K562 (cell line): Measurements from ENCODE around the gene FJX1. TPM values are rescaled to one million over a fixed set of nuclear protein-coding genes. Genes with fewer than 3 reads are reported as not detected.

Source experiments
- BRD9 ChIP-seq: fragments of 450-650 bp; IDR thresholded peaks from 2 replicates; pipeline ENCODE4 v1.6.1; 2018; ENCODE audit warnings: low read depth; ENCODE audit not compliant: partially characterized antibody
- GATAD2B ChIP-seq: fragments of 450-650 bp; IDR thresholded peaks from 2 replicates; pipeline ENCODE4 v1.6.1; 2017; ENCODE audit warnings: mild to moderate bottlenecking, borderline replicate concordance
- GTF2E2 ChIP-seq: fragments of 200-800 bp; sonication (Bioruptor generic); IDR thresholded peaks from 2 replicates; pipeline ENCODE4 v1.6.1; 2016; ENCODE audit warnings: missing genetic modification characterization, missing compliant biosample characterization
- MED1 ChIP-seq: sonication (generic); formaldehyde crosslinking; IDR thresholded peaks from 2 replicates; pipeline ENCODE4 v1.8.1; 2023; ENCODE audit warnings: missing genetic modification reagents, borderline replicate concordance
- NCOA2 ChIP-seq, 2 experiments: fragments of 450-650 bp; IDR thresholded peaks; 2 replicates each; pipeline ENCODE4 v1.6.1; 2018; ENCODE audit warnings: mild to moderate bottlenecking in 2 of 2, moderate library complexity in 1 of 2; ENCODE audit not compliant: partially characterized antibody in 2 of 2
- NFIC ChIP-seq: fragments of 450-650 bp; IDR thresholded peaks from 2 replicates; pipeline ENCODE4 v1.6.1; 2017; ENCODE audit warnings: mild to moderate bottlenecking, inconsistent platforms
- NONO ChIP-seq, 2 experiments: fragments of 200-400 bp in 1 of 2; fragments of 450-650 bp in 1 of 2; formaldehyde crosslinking in 1 of 2; IDR thresholded peaks; 2 replicates each; pipeline ENCODE4 v1.6.1; 2017; ENCODE audit warnings: low read depth in 2 of 2, mild to moderate bottlenecking in 2 of 2, moderate library complexity in 2 of 2, low read length in 1 of 2
- SNRNP70 ChIP-seq: fragments of 200-400 bp; formaldehyde crosslinking; optimal IDR thresholded peaks from 2 replicates; pipeline ENCODE3; 2017; ENCODE audit warnings: low read depth, low read length
- ZC3H4 ChIP-seq: sonication (generic); formaldehyde crosslinking; IDR thresholded peaks from 2 replicates; pipeline ENCODE4 v1.9.0; 2021; ENCODE audit warnings: missing genetic modification reagents, borderline replicate concordance
- polyA plus RNA-seq, 8 experiments: library from polyadenylated mRNA; depleted of rRNA in 4 of 8; stranded (reverse) in 5 of 8; unstranded in 3 of 8; fragments of >200 nt; fragmentation: Nextera tagmentation in 2 of 8; fragmentation: Illumina TruSeq in 1 of 8; extraction: Ambion mirVana in 2 of 8; extraction: Trizol in 1 of 8; gene quantifications; 2 replicates each; pipeline versions ENCODE4 v1.2.1 to v1.2.3, GENCODE V29; 2011 to 2014; ENCODE audit warnings: inconsistent platforms in 1 of 8, missing spikeins in 1 of 8
- total RNA-seq, 7 experiments: library from RNA; depleted of rRNA in 6 of 7; stranded (reverse); fragments of >200 nt in 6 of 7; fragmentation: Illumina TruSeq in 2 of 7; extraction: Trizol in 2 of 7; gene quantifications; 2 replicates each; pipeline versions ENCODE4 v1.2.1 to v1.2.3, GENCODE V29; 2011 to 2021; ENCODE audit warnings: low replicate concordance in 1 of 7
- TF ChIP-seq, protein P1 (sequence below): fragments of 250-450 bp; sonication (Bioruptor Pico); IDR thresholded peaks from 2 replicates; pipeline ENCODE4 v1.5.0; 2020; ENCODE audit warnings: mild to moderate bottlenecking, borderline replicate concordance
- TF ChIP-seq, protein P2 (sequence below): fragments of 250-450 bp; sonication (Bioruptor Pico); IDR thresholded peaks from 2 replicates; pipeline ENCODE4 v1.8.0; 2021; ENCODE audit warnings: borderline replicate concordance, mild to moderate bottlenecking, moderate library complexity; ENCODE audit not compliant: poor library complexity, severe bottlenecking
- TF ChIP-seq, protein P3 (sequence below): fragments of 200-800 bp; sonication (Bioruptor generic); IDR thresholded peaks from 2 replicates; pipeline ENCODE4 v1.6.1; 2017; ENCODE audit warnings: missing genetic modification characterization, missing compliant biosample characterization
- TF ChIP-seq, protein P4 (sequence below), 2 experiments: fragments of 450-650 bp in 1 of 2; IDR thresholded peaks; 2 replicates each; pipeline ENCODE4 v1.6.1; 2011 to 2017; ENCODE audit warnings: low read depth in 2 of 2, antibody characterized with exemption in 1 of 2, borderline replicate concordance in 1 of 2, low read length in 1 of 2, mild to moderate bottlenecking in 1 of 2, mixed read lengths in 1 of 2; ENCODE audit not compliant: control insufficient read depth in 1 of 2
- TF ChIP-seq, protein P5 (sequence below): fragments of 450-650 bp; IDR thresholded peaks from one replicate; pipeline ENCODE4 v1.6.1; 2018; ENCODE audit warnings: mild to moderate bottlenecking, moderate library complexity; ENCODE audit not compliant: partially characterized antibody
- TF ChIP-seq, protein P6 (sequence below): fragments of 450-650 bp; IDR thresholded peaks from 2 replicates; pipeline ENCODE4 v1.6.1; 2014; ENCODE audit warnings: low read depth, mild to moderate bottlenecking, moderate library complexity, borderline replicate concordance

The FJX1 gene
- total and polyA plus RNA-seq, 9 of the 15 experiments (the other 6 are each of a cell fraction or from before 2014, with no cell fraction given): 0.10 to 2.7 (median 0.72) TPM

DNA sequence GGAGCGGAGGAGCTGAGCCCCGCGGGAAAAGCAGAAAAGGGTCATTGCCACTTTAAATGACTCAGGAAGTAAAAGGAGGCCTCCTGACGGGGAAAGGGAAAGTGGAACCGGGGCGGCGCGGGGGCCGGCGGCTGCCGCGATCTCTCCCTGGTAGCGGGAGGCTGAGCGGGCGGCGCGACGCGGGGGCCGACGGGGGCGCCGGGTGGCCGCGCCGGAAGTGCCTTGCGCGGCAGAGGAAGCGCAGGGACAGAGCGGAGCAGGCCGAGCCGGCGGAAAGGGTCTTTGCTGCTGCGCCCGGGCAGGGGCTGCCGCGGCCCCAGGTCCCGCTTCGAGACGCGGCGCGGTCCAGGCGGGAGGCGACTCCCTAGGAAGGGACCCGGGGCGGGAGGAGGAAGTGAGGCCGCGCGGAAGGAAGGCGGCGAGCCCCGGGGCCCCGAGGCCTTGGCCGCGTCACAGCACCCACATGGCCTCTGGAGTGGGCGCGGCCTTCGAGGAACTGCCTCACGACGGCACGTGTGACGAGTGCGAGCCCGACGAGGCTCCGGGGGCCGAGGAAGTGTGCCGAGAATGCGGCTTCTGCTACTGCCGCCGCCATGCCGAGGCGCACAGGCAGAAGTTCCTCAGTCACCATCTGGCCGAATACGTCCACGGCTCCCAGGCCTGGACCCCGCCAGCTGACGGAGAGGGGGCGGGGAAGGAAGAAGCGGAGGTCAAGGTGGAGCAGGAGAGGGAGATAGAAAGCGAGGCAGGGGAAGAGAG lies 44.6 kb downstream of the FJX1 start, which contains the start of gene TRIM44 (continued):
- TF ChIP-seq MED1 (CRISPR knock-in tag) (no peak), BRD9 (no peak), ZC3H4 (CRISPR knock-in tag) (no peak), NONO (IDR thresholded peaks at IDR 0.05; ENCODE audit: low read depth in 2 of 2, low read length in 1 of 2) (peak; percentile 63 to 81; a peak in 2 of 4 replicates), SNRNP70 (no peak), NFIC (peak; percentile 41; the same call in 1 of the 2 replicates), GTF2E2 (tag) (0 out of 2 replicates have a peak, but pooled peaks have one; percentile 43), GATAD2B (peak; percentile 92; the same call in 1 of the 2 replicates), NCOA2 (IDR thresholded peaks at IDR 0.05; ENCODE audit: partially characterized antibody in 2 of 2) (no peak)
- TF ChIP-seq, protein P1, sequence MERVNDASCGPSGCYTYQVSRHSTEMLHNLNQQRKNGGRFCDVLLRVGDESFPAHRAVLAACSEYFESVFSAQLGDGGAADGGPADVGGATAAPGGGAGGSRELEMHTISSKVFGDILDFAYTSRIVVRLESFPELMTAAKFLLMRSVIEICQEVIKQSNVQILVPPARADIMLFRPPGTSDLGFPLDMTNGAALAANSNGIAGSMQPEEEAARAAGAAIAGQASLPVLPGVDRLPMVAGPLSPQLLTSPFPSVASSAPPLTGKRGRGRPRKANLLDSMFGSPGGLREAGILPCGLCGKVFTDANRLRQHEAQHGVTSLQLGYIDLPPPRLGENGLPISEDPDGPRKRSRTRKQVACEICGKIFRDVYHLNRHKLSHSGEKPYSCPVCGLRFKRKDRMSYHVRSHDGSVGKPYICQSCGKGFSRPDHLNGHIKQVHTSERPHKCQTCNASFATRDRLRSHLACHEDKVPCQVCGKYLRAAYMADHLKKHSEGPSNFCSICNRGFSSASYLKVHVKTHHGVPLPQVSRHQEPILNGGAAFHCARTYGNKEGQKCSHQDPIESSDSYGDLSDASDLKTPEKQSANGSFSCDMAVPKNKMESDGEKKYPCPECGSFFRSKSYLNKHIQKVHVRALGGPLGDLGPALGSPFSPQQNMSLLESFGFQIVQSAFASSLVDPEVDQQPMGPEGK (CRISPR knock-in tag): no peak
- TF ChIP-seq, protein P2, sequence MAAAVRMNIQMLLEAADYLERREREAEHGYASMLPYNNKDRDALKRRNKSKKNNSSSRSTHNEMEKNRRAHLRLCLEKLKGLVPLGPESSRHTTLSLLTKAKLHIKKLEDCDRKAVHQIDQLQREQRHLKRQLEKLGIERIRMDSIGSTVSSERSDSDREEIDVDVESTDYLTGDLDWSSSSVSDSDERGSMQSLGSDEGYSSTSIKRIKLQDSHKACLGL (CRISPR knock-in tag): peak; percentile 78
- TF ChIP-seq, protein P3, sequence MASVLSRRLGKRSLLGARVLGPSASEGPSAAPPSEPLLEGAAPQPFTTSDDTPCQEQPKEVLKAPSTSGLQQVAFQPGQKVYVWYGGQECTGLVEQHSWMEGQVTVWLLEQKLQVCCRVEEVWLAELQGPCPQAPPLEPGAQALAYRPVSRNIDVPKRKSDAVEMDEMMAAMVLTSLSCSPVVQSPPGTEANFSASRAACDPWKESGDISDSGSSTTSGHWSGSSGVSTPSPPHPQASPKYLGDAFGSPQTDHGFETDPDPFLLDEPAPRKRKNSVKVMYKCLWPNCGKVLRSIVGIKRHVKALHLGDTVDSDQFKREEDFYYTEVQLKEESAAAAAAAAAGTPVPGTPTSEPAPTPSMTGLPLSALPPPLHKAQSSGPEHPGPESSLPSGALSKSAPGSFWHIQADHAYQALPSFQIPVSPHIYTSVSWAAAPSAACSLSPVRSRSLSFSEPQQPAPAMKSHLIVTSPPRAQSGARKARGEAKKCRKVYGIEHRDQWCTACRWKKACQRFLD (CRISPR knock-in tag): peak; percentile 86
- TF ChIP-seq, protein P4, sequence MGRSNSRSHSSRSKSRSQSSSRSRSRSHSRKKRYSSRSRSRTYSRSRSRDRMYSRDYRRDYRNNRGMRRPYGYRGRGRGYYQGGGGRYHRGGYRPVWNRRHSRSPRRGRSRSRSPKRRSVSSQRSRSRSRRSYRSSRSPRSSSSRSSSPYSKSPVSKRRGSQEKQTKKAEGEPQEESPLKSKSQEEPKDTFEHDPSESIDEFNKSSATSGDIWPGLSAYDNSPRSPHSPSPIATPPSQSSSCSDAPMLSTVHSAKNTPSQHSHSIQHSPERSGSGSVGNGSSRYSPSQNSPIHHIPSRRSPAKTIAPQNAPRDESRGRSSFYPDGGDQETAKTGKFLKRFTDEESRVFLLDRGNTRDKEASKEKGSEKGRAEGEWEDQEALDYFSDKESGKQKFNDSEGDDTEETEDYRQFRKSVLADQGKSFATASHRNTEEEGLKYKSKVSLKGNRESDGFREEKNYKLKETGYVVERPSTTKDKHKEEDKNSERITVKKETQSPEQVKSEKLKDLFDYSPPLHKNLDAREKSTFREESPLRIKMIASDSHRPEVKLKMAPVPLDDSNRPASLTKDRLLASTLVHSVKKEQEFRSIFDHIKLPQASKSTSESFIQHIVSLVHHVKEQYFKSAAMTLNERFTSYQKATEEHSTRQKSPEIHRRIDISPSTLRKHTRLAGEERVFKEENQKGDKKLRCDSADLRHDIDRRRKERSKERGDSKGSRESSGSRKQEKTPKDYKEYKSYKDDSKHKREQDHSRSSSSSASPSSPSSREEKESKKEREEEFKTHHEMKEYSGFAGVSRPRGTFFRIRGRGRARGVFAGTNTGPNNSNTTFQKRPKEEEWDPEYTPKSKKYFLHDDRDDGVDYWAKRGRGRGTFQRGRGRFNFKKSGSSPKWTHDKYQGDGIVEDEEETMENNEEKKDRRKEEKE (IDR thresholded peaks at IDR 0.05; ENCODE audit: borderline replicate concordance in 1 of 2, control insufficient read depth in 1 of 2, low read depth in 2 of 2, low read length in 1 of 2): no peak
- TF ChIP-seq, protein P5, sequence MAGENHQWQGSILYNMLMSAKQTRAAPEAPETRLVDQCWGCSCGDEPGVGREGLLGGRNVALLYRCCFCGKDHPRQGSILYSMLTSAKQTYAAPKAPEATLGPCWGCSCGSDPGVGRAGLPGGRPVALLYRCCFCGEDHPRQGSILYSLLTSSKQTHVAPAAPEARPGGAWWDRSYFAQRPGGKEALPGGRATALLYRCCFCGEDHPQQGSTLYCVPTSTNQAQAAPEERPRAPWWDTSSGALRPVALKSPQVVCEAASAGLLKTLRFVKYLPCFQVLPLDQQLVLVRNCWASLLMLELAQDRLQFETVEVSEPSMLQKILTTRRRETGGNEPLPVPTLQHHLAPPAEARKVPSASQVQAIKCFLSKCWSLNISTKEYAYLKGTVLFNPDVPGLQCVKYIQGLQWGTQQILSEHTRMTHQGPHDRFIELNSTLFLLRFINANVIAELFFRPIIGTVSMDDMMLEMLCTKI: no peak
- TF ChIP-seq, protein P6, sequence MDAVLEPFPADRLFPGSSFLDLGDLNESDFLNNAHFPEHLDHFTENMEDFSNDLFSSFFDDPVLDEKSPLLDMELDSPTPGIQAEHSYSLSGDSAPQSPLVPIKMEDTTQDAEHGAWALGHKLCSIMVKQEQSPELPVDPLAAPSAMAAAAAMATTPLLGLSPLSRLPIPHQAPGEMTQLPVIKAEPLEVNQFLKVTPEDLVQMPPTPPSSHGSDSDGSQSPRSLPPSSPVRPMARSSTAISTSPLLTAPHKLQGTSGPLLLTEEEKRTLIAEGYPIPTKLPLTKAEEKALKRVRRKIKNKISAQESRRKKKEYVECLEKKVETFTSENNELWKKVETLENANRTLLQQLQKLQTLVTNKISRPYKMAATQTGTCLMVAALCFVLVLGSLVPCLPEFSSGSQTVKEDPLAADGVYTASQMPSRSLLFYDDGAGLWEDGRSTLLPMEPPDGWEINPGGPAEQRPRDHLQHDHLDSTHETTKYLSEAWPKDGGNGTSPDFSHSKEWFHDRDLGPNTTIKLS: peak; percentile 96
